HepG2 (cell line): Measurements from ENCODE around the gene SMAD3.

ENCODE experiments used
- JUNB ChIP-seq: sonication (generic); formaldehyde crosslinking; IDR thresholded peaks from 2 replicates; pipeline ENCODE4 v1.8.0; 2022; ENCODE audit warnings: missing genetic modification reagents, mild to moderate bottlenecking, borderline replicate concordance
- SMAD9 ChIP-seq: sonication (generic); formaldehyde crosslinking; IDR thresholded peaks from 2 replicates; pipeline ENCODE4 v1.5.1; 2020; ENCODE audit warnings: mild to moderate bottlenecking, missing genetic modification reagents

DNA sequence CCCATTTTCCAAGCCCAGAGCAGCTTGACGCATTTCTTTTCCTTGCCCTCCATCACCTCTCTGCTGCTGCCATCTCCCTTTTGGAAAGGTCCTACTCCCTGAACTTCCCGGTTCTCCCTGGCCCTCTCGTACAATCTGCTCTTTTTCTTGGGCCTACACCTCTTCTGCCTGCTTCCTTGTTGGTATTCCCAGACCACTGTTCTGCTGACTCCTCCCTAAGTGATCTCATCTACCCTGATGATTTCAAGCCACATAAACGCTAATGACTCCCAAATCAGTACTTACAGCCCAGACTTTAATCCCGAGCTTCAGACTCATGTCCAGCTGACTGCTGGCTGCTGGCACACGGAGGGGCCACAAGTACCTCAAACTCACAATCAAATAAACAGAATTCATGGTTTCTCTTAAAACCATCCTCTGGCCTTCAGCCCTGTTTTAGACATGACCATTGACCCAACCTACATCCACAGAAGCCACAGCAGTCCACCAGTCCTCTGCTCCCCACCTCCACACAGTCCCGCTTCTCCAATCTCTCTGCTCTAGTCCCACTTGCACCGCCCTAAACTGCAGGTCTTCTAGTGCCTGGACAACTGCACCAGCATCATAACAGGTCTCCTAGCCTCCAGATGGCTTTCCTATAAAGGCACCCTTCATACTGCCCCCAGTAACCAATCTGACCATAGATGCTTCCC, 131.4 kb downstream of the SMAD3 start:
- no peak for TF ChIP-seq JUNB
- TF ChIP-seq SMAD9: no peak
